Measurements from ENCODE around the gene NTHL1. TPM values are rescaled to one million over a fixed set of nuclear protein-coding genes. Genes with fewer than 3 reads are reported as not detected.

The NTHL1 gene
- total and polyA plus RNA-seq, 9 of the 15 experiments (the other 6 are each of a cell fraction or from before 2014, with no cell fraction given) = 1.1 to 58.8 (median 17.6) TPM

DNA sequence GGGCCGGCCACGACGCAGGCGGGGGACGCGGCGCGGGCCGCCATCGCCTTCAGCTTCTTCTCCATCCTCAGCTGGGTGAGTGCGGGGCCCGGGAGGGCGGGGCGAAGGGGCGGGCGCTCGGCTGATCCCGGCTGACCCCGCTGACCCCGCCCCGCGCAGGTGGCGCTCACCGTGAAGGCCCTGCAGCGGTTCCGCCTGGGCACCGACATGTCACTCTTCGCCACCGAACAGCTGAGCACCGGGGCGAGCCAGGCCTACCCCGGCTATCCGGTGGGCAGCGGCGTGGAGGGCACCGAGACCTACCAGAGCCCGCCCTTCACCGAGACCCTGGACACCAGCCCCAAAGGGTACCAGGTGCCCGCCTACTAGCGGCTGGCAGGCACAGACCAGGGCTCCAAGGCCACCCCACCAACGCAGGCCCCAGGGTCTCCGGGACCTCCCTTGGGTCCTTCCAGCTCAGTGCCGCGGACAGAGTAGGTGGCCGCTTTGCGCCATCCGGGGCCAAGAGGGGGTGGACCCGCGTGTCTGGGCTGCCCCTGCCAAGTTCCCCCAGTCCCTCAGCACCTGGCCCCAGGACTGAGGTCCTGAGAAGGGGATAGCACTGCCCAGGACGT, 54.8 kb downstream of the NTHL1 start (continued):
- TF ChIP-seq, protein P1, sequence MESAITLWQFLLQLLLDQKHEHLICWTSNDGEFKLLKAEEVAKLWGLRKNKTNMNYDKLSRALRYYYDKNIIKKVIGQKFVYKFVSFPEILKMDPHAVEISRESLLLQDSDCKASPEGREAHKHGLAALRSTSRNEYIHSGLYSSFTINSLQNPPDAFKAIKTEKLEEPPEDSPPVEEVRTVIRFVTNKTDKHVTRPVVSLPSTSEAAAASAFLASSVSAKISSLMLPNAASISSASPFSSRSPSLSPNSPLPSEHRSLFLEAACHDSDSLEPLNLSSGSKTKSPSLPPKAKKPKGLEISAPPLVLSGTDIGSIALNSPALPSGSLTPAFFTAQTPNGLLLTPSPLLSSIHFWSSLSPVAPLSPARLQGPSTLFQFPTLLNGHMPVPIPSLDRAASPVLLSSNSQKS (CRISPR knock-in tag; IDR thresholded peaks at IDR 0.05) = no peak
- no peak for TF ChIP-seq NR3C1 (CRISPR knock-in tag; IDR thresholded peaks at IDR 0.05)
- TF ChIP-seq POLR3A (IDR thresholded peaks at IDR 0.05; ENCODE audit: borderline replicate concordance, extremely low read depth, insufficient read depth, insufficient read length) = no peak
- TF ChIP-seq BCOR (IDR thresholded peaks at IDR 0.05) = no peak
- no peak for TF ChIP-seq RCOR1 (IDR thresholded peaks at IDR 0.05; ENCODE audit: borderline replicate concordance in 1 of 2, low read depth in 2 of 2, low read length in 2 of 2)
- TF ChIP-seq MAFG (tag; conservative IDR thresholded peaks at IDR 0.05) = no peak
- no peak for TF ChIP-seq U2AF2 (optimal IDR thresholded peaks at IDR 0.05; ENCODE audit: low read depth, low read length)
- no peak for TF ChIP-seq TAF1 (IDR thresholded peaks at IDR 0.05; ENCODE audit: control insufficient read depth, extremely low read depth, insufficient read depth, low read length, severe bottlenecking)
- no peak for TF ChIP-seq HMG20A (CRISPR knock-in tag; conservative IDR thresholded peaks at IDR 0.05)
- no peak for TF ChIP-seq RFX1 (IDR thresholded peaks at IDR 0.05)
- no peak for TF ChIP-seq LEF1 (IDR thresholded peaks at IDR 0.05)
- TF ChIP-seq, protein P2, sequence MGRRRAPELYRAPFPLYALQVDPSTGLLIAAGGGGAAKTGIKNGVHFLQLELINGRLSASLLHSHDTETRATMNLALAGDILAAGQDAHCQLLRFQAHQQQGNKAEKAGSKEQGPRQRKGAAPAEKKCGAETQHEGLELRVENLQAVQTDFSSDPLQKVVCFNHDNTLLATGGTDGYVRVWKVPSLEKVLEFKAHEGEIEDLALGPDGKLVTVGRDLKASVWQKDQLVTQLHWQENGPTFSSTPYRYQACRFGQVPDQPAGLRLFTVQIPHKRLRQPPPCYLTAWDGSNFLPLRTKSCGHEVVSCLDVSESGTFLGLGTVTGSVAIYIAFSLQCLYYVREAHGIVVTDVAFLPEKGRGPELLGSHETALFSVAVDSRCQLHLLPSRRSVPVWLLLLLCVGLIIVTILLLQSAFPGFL (CRISPR knock-in tag; IDR thresholded peaks at IDR 0.05) = no peak
- no peak for TF ChIP-seq ZNF589 (CRISPR knock-in tag; IDR thresholded peaks at IDR 0.05; ENCODE audit: low read depth)
- peak in 1 of 2 experiments; percentile 54; a peak in 2 of 4 replicates for TF ChIP-seq SIN3A (IDR thresholded peaks at IDR 0.05; ENCODE audit: borderline replicate concordance in 2 of 2, control insufficient read depth in 1 of 2, low read depth in 2 of 2, low read length in 2 of 2)
- no peak for TF ChIP-seq SLC30A9 (CRISPR knock-in tag; IDR thresholded peaks at IDR 0.05)
- TF ChIP-seq PTBP1 (IDR thresholded peaks at IDR 0.05; ENCODE audit: low read depth, low read length) = no peak
- TF ChIP-seq ZBED1 (IDR thresholded peaks at IDR 0.05) = no peak
- no peak for TF ChIP-seq ZNF586 (CRISPR knock-in tag; conservative IDR thresholded peaks at IDR 0.05)
- 0 out of 2 replicates have a peak, but pooled peaks have one; percentile 26 for TF ChIP-seq ESRRA (IDR thresholded peaks at IDR 0.05; ENCODE audit: borderline replicate concordance, low read depth)
- no peak for TF ChIP-seq ZNF217 (CRISPR knock-in tag; IDR thresholded peaks at IDR 0.05)
- TF ChIP-seq PYGO2 (tag; IDR thresholded peaks at IDR 0.05) = no peak
- no peak for TF ChIP-seq SIRT6 (IDR thresholded peaks at IDR 0.05; ENCODE audit: low read depth, low read length)
- TF ChIP-seq, protein P3, sequence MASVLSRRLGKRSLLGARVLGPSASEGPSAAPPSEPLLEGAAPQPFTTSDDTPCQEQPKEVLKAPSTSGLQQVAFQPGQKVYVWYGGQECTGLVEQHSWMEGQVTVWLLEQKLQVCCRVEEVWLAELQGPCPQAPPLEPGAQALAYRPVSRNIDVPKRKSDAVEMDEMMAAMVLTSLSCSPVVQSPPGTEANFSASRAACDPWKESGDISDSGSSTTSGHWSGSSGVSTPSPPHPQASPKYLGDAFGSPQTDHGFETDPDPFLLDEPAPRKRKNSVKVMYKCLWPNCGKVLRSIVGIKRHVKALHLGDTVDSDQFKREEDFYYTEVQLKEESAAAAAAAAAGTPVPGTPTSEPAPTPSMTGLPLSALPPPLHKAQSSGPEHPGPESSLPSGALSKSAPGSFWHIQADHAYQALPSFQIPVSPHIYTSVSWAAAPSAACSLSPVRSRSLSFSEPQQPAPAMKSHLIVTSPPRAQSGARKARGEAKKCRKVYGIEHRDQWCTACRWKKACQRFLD (CRISPR knock-in tag; IDR thresholded peaks at IDR 0.05) = peak; percentile 20; the same call in 1 of the 2 replicates
- TF ChIP-seq, protein P4, sequence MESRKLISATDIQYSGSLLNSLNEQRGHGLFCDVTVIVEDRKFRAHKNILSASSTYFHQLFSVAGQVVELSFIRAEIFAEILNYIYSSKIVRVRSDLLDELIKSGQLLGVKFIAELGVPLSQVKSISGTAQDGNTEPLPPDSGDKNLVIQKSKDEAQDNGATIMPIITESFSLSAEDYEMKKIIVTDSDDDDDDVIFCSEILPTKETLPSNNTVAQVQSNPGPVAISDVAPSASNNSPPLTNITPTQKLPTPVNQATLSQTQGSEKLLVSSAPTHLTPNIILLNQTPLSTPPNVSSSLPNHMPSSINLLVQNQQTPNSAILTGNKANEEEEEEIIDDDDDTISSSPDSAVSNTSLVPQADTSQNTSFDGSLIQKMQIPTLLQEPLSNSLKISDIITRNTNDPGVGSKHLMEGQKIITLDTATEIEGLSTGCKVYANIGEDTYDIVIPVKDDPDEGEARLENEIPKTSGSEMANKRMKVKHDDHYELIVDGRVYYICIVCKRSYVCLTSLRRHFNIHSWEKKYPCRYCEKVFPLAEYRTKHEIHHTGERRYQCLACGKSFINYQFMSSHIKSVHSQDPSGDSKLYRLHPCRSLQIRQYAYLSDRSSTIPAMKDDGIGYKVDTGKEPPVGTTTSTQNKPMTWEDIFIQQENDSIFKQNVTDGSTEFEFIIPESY (CRISPR knock-in tag; IDR thresholded peaks at IDR 0.05) = 0 out of 2 replicates have a peak, but pooled peaks have one; percentile 11

All from K562 (cell line).